CD14-positive monocyte (primary cell): Measurements from ENCODE around the gene NEURL1B. TPM values are rescaled to one million over a fixed set of nuclear protein-coding genes. Genes with fewer than 3 reads are reported as not detected.

Experiments
- DNase-seq, 3 donors: peaks; one replicate each; pipeline ENCODE4 v3.0.0-alpha.2; 2011 to 2022
- H2AFZ ChIP-seq: 2 replicates; pipeline ENCODE4 v1.6.0; 2012; ENCODE audit warnings: mild to moderate bottlenecking, low read depth, low read length, inconsistent platforms; ENCODE audit not compliant: insufficient read depth, poor library complexity, severe bottlenecking
- H3K27ac ChIP-seq, 2 donors: 1 replicate in 1 of 2; 2 replicates in 1 of 2; pipeline ENCODE4 v1.5.1; 2012 to 2013; ENCODE audit warnings: low read length in 2 of 2, control low read depth in 1 of 2, inconsistent platforms in 1 of 2, low read depth in 1 of 2, mild to moderate bottlenecking in 1 of 2
- H3K27me3 ChIP-seq, 2 donors: one replicate each; pipeline versions ENCODE4 v1.6.0 to v1.6.1; 2011 to 2013; ENCODE audit warnings: low read length in 2 of 2; ENCODE audit not compliant: control insufficient read depth in 2 of 2, insufficient read depth in 2 of 2
- H3K36me3 ChIP-seq, 2 donors: replicated peaks in 1 of 2; 1 replicate in 1 of 2; 2 replicates in 1 of 2; pipeline versions ENCODE4 v1.5.1 to v1.6.1; 2012 to 2013; ENCODE audit warnings: low read length in 2 of 2, control low read depth in 1 of 2, inconsistent platforms in 1 of 2, mild to moderate bottlenecking in 1 of 2; ENCODE audit not compliant: insufficient read depth in 2 of 2, control insufficient read depth in 1 of 2
- H3K4me1 ChIP-seq, 2 donors: 1 replicate in 1 of 2; 2 replicates in 1 of 2; pipeline versions ENCODE4 v1.5.1 to v1.6.1; 2012 to 2013; ENCODE audit warnings: low read length in 2 of 2, control low read depth in 1 of 2, inconsistent platforms in 1 of 2, mild to moderate bottlenecking in 1 of 2, moderate library complexity in 1 of 2; ENCODE audit not compliant: insufficient read depth in 2 of 2, control insufficient read depth in 1 of 2
- H3K4me2 ChIP-seq: replicated peaks from 2 replicates; pipeline ENCODE3; 2012; ENCODE audit warnings: low read length, moderate library complexity, mild to moderate bottlenecking; ENCODE audit not compliant: poor library complexity, severe bottlenecking; ENCODE audit errors: extremely low read depth
- H3K4me3 ChIP-seq, 3 experiments: fragments of 200-600 bp in 1 of 3; sonication (generic) in 1 of 3; replicated peaks in 1 of 3; 1 replicate in 2 of 3; 2 replicates in 1 of 3; pipeline ENCODE4 v1.5.1; 2011 to 2013; ENCODE audit warnings: low read length in 3 of 3, mild to moderate bottlenecking in 3 of 3, control low read depth in 2 of 3, low read depth in 2 of 3, inconsistent platforms in 1 of 3, moderate library complexity in 1 of 3
- H3K79me2 ChIP-seq: 2 replicates; pipeline ENCODE4 v1.6.0; 2012; ENCODE audit warnings: mild to moderate bottlenecking, control low read depth, inconsistent platforms, low read length, moderate library complexity; ENCODE audit not compliant: insufficient read depth
- H3K9ac ChIP-seq: 2 replicates; pipeline ENCODE4 v1.6.0; 2017; ENCODE audit warnings: low read length, mild to moderate bottlenecking; ENCODE audit not compliant: insufficient read depth, poor library complexity, severe bottlenecking
- H3K9me3 ChIP-seq, 2 donors: replicated peaks in 1 of 2; 1 replicate in 1 of 2; 2 replicates in 1 of 2; pipeline versions ENCODE4 v1.5.1 to v1.6.1; 2012 to 2013; ENCODE audit warnings: low read length in 2 of 2, control low read depth in 1 of 2; ENCODE audit not compliant: control insufficient read depth in 1 of 2, insufficient read depth in 1 of 2
- H4K20me1 ChIP-seq: 2 replicates; pipeline ENCODE4 v1.6.0; 2012; ENCODE audit warnings: mild to moderate bottlenecking, low read length, control low read depth, moderate library complexity; ENCODE audit not compliant: insufficient read depth
- H3K27ac Mint-ChIP-seq, 7 donors: one replicate each; pipeline ENCODE4 v1.8.0; 2020; ENCODE audit warnings: mild to moderate bottlenecking in 7 of 7, mixed read lengths in 7 of 7, moderate library complexity in 6 of 7, inconsistent platforms in 2 of 7
- H3K27me3 Mint-ChIP-seq, 3 donors: one replicate each; pipeline ENCODE4 v1.8.0; 2021 to 2022; ENCODE audit warnings: low read depth in 3 of 3, mild to moderate bottlenecking in 3 of 3, mixed read lengths in 3 of 3, moderate library complexity in 3 of 3, inconsistent platforms in 1 of 3
- H3K36me3 Mint-ChIP-seq, 2 donors: one replicate each; pipeline ENCODE4 v1.8.0; 2020; ENCODE audit warnings: mixed read lengths in 2 of 2, inconsistent platforms in 1 of 2, mild to moderate bottlenecking in 1 of 2
- H3K4me1 Mint-ChIP-seq: one replicate; pipeline ENCODE4 v1.8.0; 2020; ENCODE audit warnings: mild to moderate bottlenecking, mixed read lengths
- H3K4me3 Mint-ChIP-seq, 2 donors: one replicate each; pipeline ENCODE4 v1.8.0; 2020; ENCODE audit warnings: mild to moderate bottlenecking in 2 of 2, mixed read lengths in 2 of 2, moderate library complexity in 1 of 2
- H3K9me3 Mint-ChIP-seq, 7 donors: one replicate each; pipeline ENCODE4 v1.8.0; 2020 to 2022; ENCODE audit warnings: mixed read lengths in 7 of 7, mild to moderate bottlenecking in 6 of 7, moderate library complexity in 6 of 7, inconsistent platforms in 2 of 7
- CTCF ChIP-seq: fragments of 200-600 bp; IDR thresholded peaks from one replicate; pipeline ENCODE4 v1.8.0; 2022; ENCODE audit warnings: antibody characterized with exemption, mild to moderate bottlenecking
- WGBS: methylation state at CpG from one replicate; pipeline ENCODE4 v1.1.5; 2013; ENCODE audit warnings: missing lambda C conversion rate; ENCODE audit not compliant: insufficient coverage; 5-methylcytosine and 5-hydroxymethylcytosine counted together
- intact Hi-C, 2 donors: fragments of 100-400 bp; cut with micrococcal nuclease; formaldehyde crosslinking; loops; one replicate each; pipeline versions ENCODE4 v1.15.0 to v1.15.1; 2023
- polyA plus RNA-seq, 3 donors: library from polyadenylated mRNA; depleted of rRNA in 1 of 3; unstranded in 2 of 3; stranded (reverse) in 1 of 3; fragments of 300-500 nt in 2 of 3; fragments of >200 nt in 1 of 3; fragmentation: Illumina TruSeq in 2 of 3; gene quantifications; 1 replicate in 2 of 3; 2 replicates in 1 of 3; pipeline ENCODE4 v1.2.3, GENCODE V29; 2012 to 2021

The NEURL1B gene
- polyA plus RNA-seq, 3 donors: 0.01 TPM; not detected in 2

GRCh38 chr5:172730981-172731679 lies 90.1 kb downstream of the NEURL1B start:
- no peak overlapping the region for H3K9ac ChIP-seq
- no peaks in the 10 kb centered on the region for H3K36me3 Mint-ChIP-seq
- H3K4me3 ChIP-seq: no peak overlapping the region
- no peaks in the 10 kb centered on the region for H3K36me3 ChIP-seq
- H3K27ac Mint-ChIP-seq: no peak overlapping the region
- intact Hi-C loops: no loop called here
- H3K79me2 ChIP-seq: no peaks in the 10 kb centered on the region
- H3K4me3 Mint-ChIP-seq: no peak overlapping the region
- WGBS: 97% methylated on average over 15 of the region's 16 CpGs
- H4K20me1 ChIP-seq: no peaks in the 10 kb centered on the region
- H3K9me3 ChIP-seq: no peaks in the 10 kb centered on the region
- peaks cover 0 to 1% (median 0%) of the 10 kb centered on the region in 7 donors for H3K9me3 Mint-ChIP-seq
- no peak overlapping the region for H3K27ac ChIP-seq
- peaks cover 0 to 6% of the 10 kb centered on the region in 2 donors for H3K4me1 ChIP-seq
- no peak overlapping the region for H3K4me2 ChIP-seq
- H3K27me3 Mint-ChIP-seq: peaks cover 2 to 13% (median 10%) of the 10 kb centered on the region in 3 donors
- H2AFZ ChIP-seq: no peak overlapping the region
- no peak for TF ChIP-seq CTCF
- H3K27me3 ChIP-seq: no peaks in the 10 kb centered on the region
- DNase-seq: no peak
- peaks cover 11% of the 10 kb centered on the region for H3K4me1 Mint-ChIP-seq

GRCh38 chr5:172731680-172732074 lies 90.6 kb downstream of the NEURL1B start:
- Mint-ChIP-seq H3K27ac (no peak overlapping the region), H3K9me3 (peaks cover 0 to 1% (median 0%) of the 10 kb centered on the region in 7 donors)
- intact Hi-C loops: no loop called here

More at GRCh38 chr5:172731680-172732074, 90.6 kb downstream of the NEURL1B start:
- H2AFZ ChIP-seq: no peak overlapping the region
- Mint-ChIP-seq H3K4me3 (no peak overlapping the region), H3K36me3 (no peaks in the 10 kb centered on the region), H3K27me3 (peaks cover 2 to 13% (median 10%) of the 10 kb centered on the region in 3 donors), H3K4me1 (peaks cover 11% of the 10 kb centered on the region)
- no peaks in the 10 kb centered on the region for H3K27me3 ChIP-seq
- no peak for DNase-seq
- no peaks in the 10 kb centered on the region for H4K20me1 ChIP-seq
- no peaks in the 10 kb centered on the region for H3K79me2 ChIP-seq
- TF ChIP-seq CTCF: no peak
- 90% methylated on average over 4 of the region's 9 CpGs for WGBS
- H3K27ac ChIP-seq: no peak overlapping the region
- no peaks in the 10 kb centered on the region for H3K36me3 ChIP-seq
- no peak overlapping the region for H3K4me3 ChIP-seq
- peaks cover 0 to 6% of the 10 kb centered on the region in 2 donors for H3K4me1 ChIP-seq
- no peak overlapping the region for H3K9ac ChIP-seq
- H3K4me2 ChIP-seq: no peak overlapping the region
- H3K9me3 ChIP-seq: no peaks in the 10 kb centered on the region
